Activated CD4-positive, alpha-beta T cell treated with anti-CD3 and anti-CD28 coated beads for 24 hours (primary cell): ENCODE data around the gene SCYGR4.
"Not testable (repeated sequence)": the region's sequence is repeated elsewhere in the genome, so short reads cannot be mapped to it uniquely, and the experiment has no call there.

ENCODE experiments used
- DNase-seq, 2 donors: peaks; one replicate each; pipeline ENCODE4 v3.0.0-alpha.2; 2020; ENCODE audit warnings: low read depth in 2 of 2

Gene SCYGR4

GRCh38 chr2:227617316-227618230, at the start of gene SCYGR4:
Gene SCYGR4 (plus strand): TSS chr2:227617498. CDS start chr2:227617498, 0 bp downstream.
- DNase-seq, result no peak

- DNase-seq, result no peak
Measured at GRCh38 chr2:227568852-227569169, 48.5 kb upstream of the SCYGR4 start.

- no peak for DNase-seq
Measured at GRCh38 chr2:227570615-227571014, 46.7 kb upstream of the SCYGR4 start.

- no peak for DNase-seq
Measured at GRCh38 chr2:227576110-227576509, 41.2 kb upstream of the SCYGR4 start.

GRCh38 chr2:227576812-227577211, 40.5 kb upstream of the SCYGR4 start:
- no peak for DNase-seq

- DNase-seq, result no peak
Measured at GRCh38 chr2:227577555-227577954, 39.7 kb upstream of the SCYGR4 start.

- no peak for DNase-seq
Measured at GRCh38 chr2:227578642-227579041, 38.7 kb upstream of the SCYGR4 start.

- DNase-seq, result no peak
Measured at GRCh38 chr2:227579791-227580190, 37.5 kb upstream of the SCYGR4 start.

- DNase-seq, result no peak
Measured at GRCh38 chr2:227582369-227582768, 34.9 kb upstream of the SCYGR4 start.

- no peak for DNase-seq
Measured at GRCh38 chr2:227592694-227593387, 24.5 kb upstream of the SCYGR4 start.

- DNase-seq, result no peak
Measured at GRCh38 chr2:227595797-227596196, 21.5 kb upstream of the SCYGR4 start.

- DNase-seq, result no peak
Measured at GRCh38 chr2:227597036-227597435, 20.3 kb upstream of the SCYGR4 start.

GRCh38 chr2:227597998-227598397, 19.3 kb upstream of the SCYGR4 start:
- no peak for DNase-seq

- not testable (repeated sequence) for DNase-seq
Measured at GRCh38 chr2:227598835-227599503, 18.3 kb upstream of the SCYGR4 start, which contains the start of gene SCYGR2. Gene SCYGR2 (plus strand): TSS chr2:227598893. CDS start chr2:227598893, 0 bp downstream.

GRCh38 chr2:227602358-227602757, 14.9 kb upstream of the SCYGR4 start:
- DNase-seq, result no peak

GRCh38 chr2:227606476-227606875, 10.8 kb upstream of the SCYGR4 start:
- DNase-seq, result no peak

- no peak for DNase-seq
Measured at GRCh38 chr2:227607941-227608340, 9.4 kb upstream of the SCYGR4 start.

GRCh38 chr2:227608561-227609338, 8.5 kb upstream of the SCYGR4 start:
- no peak for DNase-seq

- no peak for DNase-seq
Measured at GRCh38 chr2:227610123-227610522, 7.2 kb upstream of the SCYGR4 start.

GRCh38 chr2:227612546-227613271, 4.6 kb upstream of the SCYGR4 start:
- DNase-seq, result no peak

GRCh38 chr2:227613272-227613660, 4.0 kb upstream of the SCYGR4 start:
- DNase-seq, result no peak
